ENCODE measurements around the gene R3HDM1. TPM values are rescaled to one million over a fixed set of nuclear protein-coding genes. Genes with fewer than 3 reads are reported as not detected.
"Not testable (repeated sequence)": the region's sequence is repeated elsewhere in the genome, so short reads cannot be mapped to it uniquely, and the experiment has no call there.

R3HDM1 gene
- total and polyA plus RNA-seq, 2 experiments from 2014 or later = 9.2 to 18.9 TPM

GRCh38 chr2:135698838-135699237 lies 167.6 kb downstream of the R3HDM1 start:
- Histone ChIP-seq H3F3A (ENCODE audit: insufficient read depth) (no peaks in the 10 kb centered on the region), H3K79me2 (ENCODE audit: insufficient read depth) (no peaks in the 10 kb centered on the region), H3K36me3 (ENCODE audit: low read depth) (no peaks in the 10 kb centered on the region), H3K9ac (no peak overlapping the region), H2AFZ (no peak overlapping the region), H3K4me3 (no peak overlapping the region), H3K27ac (no peak overlapping the region), H3K9me2 (ENCODE audit: insufficient read depth) (no peaks in the 10 kb centered on the region), H3K4me2 (ENCODE audit: unreplicated experiment) (no peak overlapping the region), H3K9me3 (ENCODE audit: low read depth) (no peaks in the 10 kb centered on the region), H3K4me1 (ENCODE audit: insufficient read depth) (peaks cover 11% of the 10 kb centered on the region), H4K20me1 (ENCODE audit: insufficient read depth) (no peaks in the 10 kb centered on the region), H3K27me3 (replicated peaks; ENCODE audit: insufficient read depth) (no peaks in the 10 kb centered on the region)
- in situ Hi-C loops (cut with MboI) = no loop called here
- WGBS, 2 experiments (ENCODE audit: low coverage in 1 of 2, low lambda C conversion rate in 2 of 2, missing lambda C conversion rate in 2 of 2) = 92 to 100% methylated on average over 2 of the region's 2 CpGs
- TF ChIP-seq EZH2 (IDR thresholded peaks at IDR 0.05; ENCODE audit: insufficient read depth, poor library complexity, severe bottlenecking) = no peak
- TF ChIP-seq EZH2phosphoT487 (IDR thresholded peaks at IDR 0.05; ENCODE audit: insufficient read depth, low read depth) = no peak
- no peak for DNase-seq

GRCh38 chr2:135701442-135701841 lies 170.2 kb downstream of the R3HDM1 start:
- Histone ChIP-seq H3K9me3 (ENCODE audit: low read depth) (no peaks in the 10 kb centered on the region), H3K9ac (no peak overlapping the region), H4K20me1 (ENCODE audit: insufficient read depth) (no peaks in the 10 kb centered on the region), H3K4me1 (ENCODE audit: insufficient read depth) (peaks cover 11% of the 10 kb centered on the region), H3K79me2 (ENCODE audit: insufficient read depth) (no peaks in the 10 kb centered on the region), H3K27me3 (replicated peaks; ENCODE audit: insufficient read depth) (no peaks in the 10 kb centered on the region), H3K4me2 (ENCODE audit: unreplicated experiment) (no peak overlapping the region), H3F3A (ENCODE audit: insufficient read depth) (no peaks in the 10 kb centered on the region), H3K4me3 (no peak overlapping the region), H3K36me3 (ENCODE audit: low read depth) (no peaks in the 10 kb centered on the region), H3K27ac (peak overlapping the region; percentile 16; the same call in 1 of the 2 replicates), H3K9me2 (ENCODE audit: insufficient read depth) (no peaks in the 10 kb centered on the region), H2AFZ (no peak overlapping the region)
- TF ChIP-seq EZH2 (IDR thresholded peaks at IDR 0.05; ENCODE audit: insufficient read depth, poor library complexity, severe bottlenecking) (no peak), EZH2phosphoT487 (IDR thresholded peaks at IDR 0.05; ENCODE audit: insufficient read depth, low read depth) (0 out of 2 replicates have a peak, but pooled peaks have one; percentile 54)
- DNase-seq = peak; percentile 81
- 26 to 31% methylated on average over 2 of the region's 2 CpGs for WGBS, 2 experiments (ENCODE audit: low coverage in 1 of 2, low lambda C conversion rate in 2 of 2, missing lambda C conversion rate in 2 of 2)
- in situ Hi-C loops (cut with MboI) = loop anchor here (10.0 kb wide), 1 partner anchor 687 kb away; no protein-coding TSS in a partner anchor

GRCh38 chr2:135703300-135703699 lies 172.0 kb downstream of the R3HDM1 start:
- no peak overlapping the region for H3K4me2 ChIP-seq (ENCODE audit: unreplicated experiment)
- H3K4me1 ChIP-seq (ENCODE audit: insufficient read depth) = peaks cover 11% of the 10 kb centered on the region
- in situ Hi-C loops (cut with MboI) = loop anchor here (10.0 kb wide), 1 partner anchor 688 kb away; no protein-coding TSS in a partner anchor
- no peak overlapping the region for H3K9ac ChIP-seq
- no peak overlapping the region for H3K4me3 ChIP-seq
- no peaks in the 10 kb centered on the region for H3K27me3 ChIP-seq (replicated peaks; ENCODE audit: insufficient read depth)
- H2AFZ ChIP-seq = no peak overlapping the region
- H3K79me2 ChIP-seq (ENCODE audit: insufficient read depth) = no peaks in the 10 kb centered on the region
- no peaks in the 10 kb centered on the region for H3K9me3 ChIP-seq (ENCODE audit: low read depth)
- no peaks in the 10 kb centered on the region for H3K9me2 ChIP-seq (ENCODE audit: insufficient read depth)
- H3K36me3 ChIP-seq (ENCODE audit: low read depth) = no peaks in the 10 kb centered on the region
- no peak overlapping the region for H3K27ac ChIP-seq
- DNase-seq = no peak
- TF ChIP-seq EZH2phosphoT487 (IDR thresholded peaks at IDR 0.05; ENCODE audit: insufficient read depth, low read depth) (no peak), EZH2 (IDR thresholded peaks at IDR 0.05; ENCODE audit: insufficient read depth, poor library complexity, severe bottlenecking) (no peak)
- WGBS, 2 experiments (ENCODE audit: low coverage in 1 of 2, low lambda C conversion rate in 2 of 2, missing lambda C conversion rate in 2 of 2) = 81 to 96% methylated on average over 1 of the region's 1 CpG
- no peaks in the 10 kb centered on the region for H4K20me1 ChIP-seq (ENCODE audit: insufficient read depth)
- H3F3A ChIP-seq (ENCODE audit: insufficient read depth) = no peaks in the 10 kb centered on the region

GRCh38 chr2:135704075-135704474 lies 172.8 kb downstream of the R3HDM1 start:
- H3K4me1 ChIP-seq (ENCODE audit: insufficient read depth) = peaks cover 11% of the 10 kb centered on the region
- not testable (repeated sequence) for H3K4me3 ChIP-seq; H3K9ac ChIP-seq; H3K27ac ChIP-seq; H2AFZ ChIP-seq; H3K27me3 ChIP-seq (replicated peaks; ENCODE audit: insufficient read depth); DNase-seq; H3K9me2 ChIP-seq (ENCODE audit: insufficient read depth); H3K36me3 ChIP-seq (ENCODE audit: low read depth); H3K9me3 ChIP-seq (ENCODE audit: low read depth); H3K79me2 ChIP-seq (ENCODE audit: insufficient read depth); H3K4me2 ChIP-seq (ENCODE audit: unreplicated experiment); H3F3A ChIP-seq (ENCODE audit: insufficient read depth); H4K20me1 ChIP-seq (ENCODE audit: insufficient read depth)
- WGBS, 2 experiments (ENCODE audit: low coverage in 1 of 2, low lambda C conversion rate in 2 of 2, missing lambda C conversion rate in 2 of 2) = 96 to 98% methylated on average over 5 of the region's 5 CpGs
- in situ Hi-C loops (cut with MboI) = loop anchor here (10.0 kb wide), 1 partner anchor 689 kb away; no protein-coding TSS in a partner anchor

- no peaks in the 10 kb centered on the region for H3K27me3 ChIP-seq (replicated peaks; ENCODE audit: insufficient read depth)
- in situ Hi-C loops (cut with MboI) = loop anchor here (10.0 kb wide), 1 partner anchor 693 kb away; no protein-coding TSS in a partner anchor
- H4K20me1 ChIP-seq (ENCODE audit: insufficient read depth) = no peaks in the 10 kb centered on the region
- H3K9ac ChIP-seq = no peak overlapping the region
- no peak overlapping the region for H2AFZ ChIP-seq
- DNase-seq = no peak
- H3F3A ChIP-seq (ENCODE audit: insufficient read depth) = no peaks in the 10 kb centered on the region
- H3K79me2 ChIP-seq (ENCODE audit: insufficient read depth) = no peaks in the 10 kb centered on the region
- no peaks in the 10 kb centered on the region for H3K9me3 ChIP-seq (ENCODE audit: low read depth)
- no peaks in the 10 kb centered on the region for H3K4me1 ChIP-seq (ENCODE audit: insufficient read depth)
- H3K27ac ChIP-seq = no peak overlapping the region
- 93 to 95% methylated on average over 4 of the region's 4 CpGs for WGBS, 2 experiments (ENCODE audit: low coverage in 1 of 2, low lambda C conversion rate in 2 of 2, missing lambda C conversion rate in 2 of 2)
- TF ChIP-seq EZH2phosphoT487 (IDR thresholded peaks at IDR 0.05; ENCODE audit: insufficient read depth, low read depth) (no peak), EZH2 (IDR thresholded peaks at IDR 0.05; ENCODE audit: insufficient read depth, poor library complexity, severe bottlenecking) (no peak)
- H3K9me2 ChIP-seq (ENCODE audit: insufficient read depth) = no peaks in the 10 kb centered on the region
- no peaks in the 10 kb centered on the region for H3K36me3 ChIP-seq (ENCODE audit: low read depth)
- no peak overlapping the region for H3K4me2 ChIP-seq (ENCODE audit: unreplicated experiment)
- no peak overlapping the region for H3K4me3 ChIP-seq
These were observed 176.9 kb downstream of the R3HDM1 start for GRCh38 chr2:135708159-135708558.

Measured in GM23248 (cell line).